A673 (cell line): ENCODE data around the gene ZNF337. TPM values are rescaled to one million over a fixed set of nuclear protein-coding genes. Genes with fewer than 3 reads are reported as not detected.
"Not testable (repeated sequence)": the region's sequence is repeated elsewhere in the genome, so short reads cannot be mapped to it uniquely, and the experiment has no call there.

Experiments used
- BruUV-seq: library from RNA; stranded (reverse); fragments of 400-500 nt; replicated peaks from 2 replicates; lab custom pipeline; 2021; lab: Mats Ljungman, UMichigan
- CTCF ChIA-PET: fragments of 300-600 bp; sonication (Branson Sonifier 250); formaldehyde crosslinking; loops from one replicate; lab custom pipeline; 2022; ENCODE audit warnings: antibody characterized with exemption; lab: Charles Lee
- POLR2A ChIA-PET: fragments of 300-600 bp; sonication (Branson Sonifier 250); formaldehyde crosslinking; loops from one replicate; lab custom pipeline; 2022; ENCODE audit warnings: antibody characterized with exemption; ENCODE audit not compliant: low non-redundant PET; lab: Charles Lee
- DNase-seq: peaks from one replicate; pipeline ENCODE4 v3.0.0-alpha.2; 2015; ENCODE audit warnings: low spot score
- H3K27ac ChIP-seq: fragments of 200-600 bp; sonication (generic); 2 replicates; pipeline ENCODE4 v1.5.1; 2016; ENCODE audit warnings: mixed run types, low read depth, mild to moderate bottlenecking, mixed read lengths, antibody characterized with exemption, low read length; ENCODE audit not compliant: poor library complexity, severe bottlenecking
- H3K27me3 ChIP-seq: fragments of 200-600 bp; sonication (generic); replicated peaks from 2 replicates; pipeline ENCODE4 v1.6.1; 2017; ENCODE audit warnings: mixed run types, low read depth, mild to moderate bottlenecking, mixed read lengths, antibody characterized with exemption, low read length; ENCODE audit not compliant: insufficient read depth, poor library complexity
- H3K36me3 ChIP-seq: fragments of 200-600 bp; sonication (generic); 2 replicates; pipeline ENCODE4 v1.6.1; 2016; ENCODE audit warnings: mixed run types, mild to moderate bottlenecking, mixed read lengths, antibody characterized with exemption, low read length; ENCODE audit not compliant: insufficient read depth, poor library complexity, severe bottlenecking
- H3K4me1 ChIP-seq: fragments of 200-600 bp; sonication (generic); 2 replicates; pipeline ENCODE4 v1.6.1; 2017; ENCODE audit warnings: mixed run types, mild to moderate bottlenecking, mixed read lengths, antibody characterized with exemption, low read length; ENCODE audit not compliant: insufficient read depth, poor library complexity, severe bottlenecking
- H3K4me3 ChIP-seq: fragments of 200-600 bp; sonication (generic); 2 replicates; pipeline ENCODE4 v1.5.1; 2016; ENCODE audit warnings: low read depth, mixed run types, mild to moderate bottlenecking, mixed read lengths, low read length; ENCODE audit not compliant: poor library complexity, severe bottlenecking
- H3K9me3 ChIP-seq: fragments of 200-600 bp; sonication (generic); 2 replicates; pipeline ENCODE4 v1.6.1; 2016; ENCODE audit warnings: mixed run types, low read depth, mild to moderate bottlenecking, mixed read lengths, antibody characterized with exemption, low read length; ENCODE audit not compliant: poor library complexity, severe bottlenecking
- EZH2 ChIP-seq: fragments of 200-600 bp; sonication (generic); IDR thresholded peaks from 2 replicates; pipeline ENCODE4 v1.6.1; 2017; ENCODE audit warnings: borderline replicate concordance, low read depth, mild to moderate bottlenecking, mixed read lengths, antibody characterized with exemption, low read length; ENCODE audit not compliant: poor library complexity, severe bottlenecking
- intact Hi-C: fragments of 100-400 bp; cut with micrococcal nuclease; formaldehyde crosslinking; loops from one replicate; pipeline ENCODE4 v1.10.0; 2022; ENCODE audit not compliant: unreplicated experiment
- total RNA-seq: library from RNA; stranded (reverse); gene quantifications from 2 replicates; pipeline ENCODE4 v1.2.3, GENCODE V29; 2021
- TF ChIP-seq, protein P1 (sequence below): fragments of 300-800, 200-600 bp; sonication (generic); conservative IDR thresholded peaks from 2 replicates; pipeline ENCODE4 v1.5.1; 2017; ENCODE audit warnings: low read depth, mild to moderate bottlenecking, antibody characterized with exemption, low read length, moderate library complexity, mixed read lengths

ZNF337 gene
- total RNA-seq, 1 experiment from 2014 or later = 17.9 TPM

DNA sequence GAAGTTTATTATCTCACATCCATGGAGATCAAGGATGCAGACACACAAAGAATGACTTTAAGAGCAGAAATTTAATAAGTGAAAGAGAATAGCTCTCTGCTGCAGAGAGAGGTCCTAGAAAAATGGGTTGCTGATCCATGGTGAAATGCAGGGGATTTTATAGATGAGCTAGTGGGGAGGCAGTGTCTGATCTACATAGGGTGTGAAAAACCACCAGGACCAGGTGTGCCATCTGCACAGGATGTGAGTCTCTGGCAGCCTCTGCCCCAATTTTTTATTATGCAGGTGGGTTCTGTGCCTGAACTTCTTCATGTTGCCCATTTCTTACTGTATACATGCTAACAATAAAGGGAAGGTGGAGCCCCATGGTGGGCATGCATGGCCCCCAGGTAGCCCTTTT, 52.9 kb downstream of the ZNF337 start:
- Histone ChIP-seq H3K36me3 (no peaks in the 10 kb centered on the region), H3K4me1 (no peaks in the 10 kb centered on the region), H3K4me3 (no peak overlapping the region), H3K9me3 (peaks cover 6% of the 10 kb centered on the region), H3K27ac (no peak overlapping the region), H3K27me3 (no peaks in the 10 kb centered on the region)
- BruUV-seq = no TSS peak
- CTCF ChIA-PET = no interaction called here
- intact Hi-C loops = no loop called here
- TF ChIP-seq EZH2 = no peak
- TF ChIP-seq, protein P1, sequence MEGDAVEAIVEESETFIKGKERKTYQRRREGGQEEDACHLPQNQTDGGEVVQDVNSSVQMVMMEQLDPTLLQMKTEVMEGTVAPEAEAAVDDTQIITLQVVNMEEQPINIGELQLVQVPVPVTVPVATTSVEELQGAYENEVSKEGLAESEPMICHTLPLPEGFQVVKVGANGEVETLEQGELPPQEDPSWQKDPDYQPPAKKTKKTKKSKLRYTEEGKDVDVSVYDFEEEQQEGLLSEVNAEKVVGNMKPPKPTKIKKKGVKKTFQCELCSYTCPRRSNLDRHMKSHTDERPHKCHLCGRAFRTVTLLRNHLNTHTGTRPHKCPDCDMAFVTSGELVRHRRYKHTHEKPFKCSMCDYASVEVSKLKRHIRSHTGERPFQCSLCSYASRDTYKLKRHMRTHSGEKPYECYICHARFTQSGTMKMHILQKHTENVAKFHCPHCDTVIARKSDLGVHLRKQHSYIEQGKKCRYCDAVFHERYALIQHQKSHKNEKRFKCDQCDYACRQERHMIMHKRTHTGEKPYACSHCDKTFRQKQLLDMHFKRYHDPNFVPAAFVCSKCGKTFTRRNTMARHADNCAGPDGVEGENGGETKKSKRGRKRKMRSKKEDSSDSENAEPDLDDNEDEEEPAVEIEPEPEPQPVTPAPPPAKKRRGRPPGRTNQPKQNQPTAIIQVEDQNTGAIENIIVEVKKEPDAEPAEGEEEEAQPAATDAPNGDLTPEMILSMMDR = no peak
- POLR2A ChIA-PET = no interaction called here
- no peak for DNase-seq

DNA sequence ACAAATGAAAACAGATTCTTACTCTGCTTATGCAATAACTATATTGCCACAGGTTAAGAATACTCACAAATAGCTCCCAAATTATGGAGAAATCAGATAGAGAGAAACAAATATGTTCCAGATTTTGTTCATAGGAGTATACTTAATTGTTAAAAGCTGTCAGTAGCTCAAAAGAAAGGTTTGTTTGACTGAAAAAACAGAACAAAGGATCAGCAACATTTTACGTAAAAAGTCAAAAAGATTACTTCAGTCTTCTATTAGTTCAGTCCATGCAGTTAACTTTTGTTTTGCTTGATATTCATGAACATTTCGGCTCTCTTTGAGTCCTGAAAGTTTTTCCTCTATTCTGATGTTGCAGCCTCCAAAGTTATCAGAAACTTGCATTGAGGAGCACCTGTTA, 59.4 kb downstream of the ZNF337 start:
- intact Hi-C loops = no loop called here
- TF ChIP-seq EZH2 = no peak
- TF ChIP-seq, protein P1 = no peak
- ChIA-PET POLR2A (no interaction called here), CTCF (no interaction called here)
- Histone ChIP-seq H3K27me3 (no peaks in the 10 kb centered on the region), H3K27ac (no peak overlapping the region), H3K36me3 (no peaks in the 10 kb centered on the region), H3K4me3 (no peak overlapping the region), H3K4me1 (no peaks in the 10 kb centered on the region), H3K9me3 (no peaks in the 10 kb centered on the region)
- BruUV-seq = no TSS peak
- DNase-seq = no peak

DNA sequence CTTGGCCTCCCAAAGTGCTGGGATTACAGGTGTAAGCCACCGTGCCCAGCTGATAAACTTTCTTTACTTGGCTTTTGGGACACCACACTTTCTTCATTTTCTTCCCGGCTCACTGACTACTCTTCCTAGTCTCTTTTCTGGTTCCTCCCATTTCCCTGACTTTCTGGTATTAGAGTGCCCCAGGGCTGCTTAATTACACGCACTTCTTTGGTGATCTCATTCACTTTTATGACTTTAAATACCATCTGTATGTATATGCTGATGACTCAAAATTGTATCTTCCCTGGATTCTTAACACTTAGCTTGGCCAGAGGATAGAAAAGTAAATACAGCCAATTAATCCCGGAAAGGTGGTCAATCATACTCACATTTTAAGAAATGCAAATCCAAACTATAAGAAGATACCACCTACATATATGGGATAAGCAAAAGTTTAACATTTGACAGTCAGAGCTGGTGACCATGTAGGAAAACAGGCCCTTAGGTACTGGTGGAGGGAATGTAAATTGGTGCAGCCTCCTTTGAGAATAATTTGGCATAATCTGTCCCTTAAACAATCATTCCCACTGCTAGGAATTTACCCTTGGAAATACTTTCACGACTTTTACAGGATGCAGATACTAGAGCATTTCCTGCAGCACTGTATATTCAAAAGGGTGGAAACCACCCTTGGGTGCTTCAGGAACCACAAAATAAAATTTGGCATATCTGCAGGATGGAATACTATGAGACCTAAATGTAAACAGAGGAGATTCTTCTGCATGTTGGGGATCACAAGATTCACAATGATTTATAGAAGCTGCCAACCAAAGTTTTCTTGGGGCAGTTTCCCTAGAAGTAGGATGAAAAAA, 63.5 kb downstream of the ZNF337 start:
- POLR2A ChIA-PET = no interaction called here
- Histone ChIP-seq H3K27ac (no peak overlapping the region), H3K4me3 (no peak overlapping the region), H3K27me3 (no peaks in the 10 kb centered on the region), H3K9me3 (no peaks in the 10 kb centered on the region), H3K36me3 (no peaks in the 10 kb centered on the region), H3K4me1 (no peaks in the 10 kb centered on the region)
- BruUV-seq = no TSS peak
- intact Hi-C loops = no loop called here
- peak; percentile 26 for DNase-seq
- TF ChIP-seq, protein P1 = no peak
- TF ChIP-seq EZH2 = no peak
- CTCF ChIA-PET = no interaction called here

DNA sequence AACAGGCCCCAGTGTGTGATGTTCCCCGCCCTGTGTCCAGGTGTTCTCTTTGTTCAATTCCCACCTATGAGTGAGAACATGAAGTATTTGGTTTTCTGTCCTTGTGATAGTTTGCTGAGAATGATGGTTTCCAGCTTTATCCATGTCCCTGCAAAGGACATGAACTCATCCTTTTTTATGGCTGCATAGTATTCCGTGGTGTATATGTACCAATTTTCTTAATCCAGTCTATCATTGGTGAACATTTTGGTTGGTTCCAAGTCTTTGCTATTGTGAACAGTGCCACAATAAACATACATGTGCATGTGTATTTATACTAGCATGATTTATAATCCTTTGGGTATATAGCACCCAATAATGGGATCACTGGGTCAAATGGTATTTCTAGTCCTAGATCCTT, 66.0 kb downstream of the ZNF337 start:
- H3K9me3 ChIP-seq, H3K36me3 ChIP-seq, intact Hi-C loops, BruUV-seq, H3K4me3 ChIP-seq, CTCF ChIA-PET, H3K27me3 ChIP-seq, H3K4me1 ChIP-seq, H3K27ac ChIP-seq, DNase-seq, POLR2A ChIA-PET: not testable (repeated sequence)
